ENCODE data around the gene BTNL3.
A peak's percentile ranks its signal among the peaks of the same experiment; 100 is the strongest.
"Not testable (repeated sequence)": the region's sequence is repeated elsewhere in the genome, so short reads cannot be mapped to it uniquely, and the experiment has no call there.

BTNL3 gene, protein sequence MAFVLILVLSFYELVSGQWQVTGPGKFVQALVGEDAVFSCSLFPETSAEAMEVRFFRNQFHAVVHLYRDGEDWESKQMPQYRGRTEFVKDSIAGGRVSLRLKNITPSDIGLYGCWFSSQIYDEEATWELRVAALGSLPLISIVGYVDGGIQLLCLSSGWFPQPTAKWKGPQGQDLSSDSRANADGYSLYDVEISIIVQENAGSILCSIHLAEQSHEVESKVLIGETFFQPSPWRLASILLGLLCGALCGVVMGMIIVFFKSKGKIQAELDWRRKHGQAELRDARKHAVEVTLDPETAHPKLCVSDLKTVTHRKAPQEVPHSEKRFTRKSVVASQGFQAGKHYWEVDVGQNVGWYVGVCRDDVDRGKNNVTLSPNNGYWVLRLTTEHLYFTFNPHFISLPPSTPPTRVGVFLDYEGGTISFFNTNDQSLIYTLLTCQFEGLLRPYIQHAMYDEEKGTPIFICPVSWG

DNA sequence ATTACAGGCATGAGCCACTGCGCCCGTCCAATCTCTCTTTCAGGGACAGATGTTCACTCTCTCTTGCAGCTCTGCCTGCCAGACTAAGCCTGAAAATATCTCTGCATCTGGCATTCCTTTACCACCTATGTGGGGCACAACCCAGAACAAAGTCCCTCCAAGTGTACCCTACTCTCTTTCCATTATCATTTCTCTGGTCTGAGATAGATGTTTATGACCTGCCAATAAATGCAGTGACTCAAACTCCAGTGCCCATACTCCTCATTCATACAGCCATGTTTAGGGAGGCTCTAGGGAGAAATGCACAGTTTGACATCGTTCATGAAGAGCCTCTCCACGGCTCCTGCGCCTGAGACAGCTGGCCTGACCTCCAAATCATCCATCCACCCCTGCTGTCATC is at the start of gene BTNL3:
Gene BTNL3 (plus strand): TSS at position 255 of the 400 bp plus-strand sequence. CDS start 183 bp downstream, outside the sequence.
- ATAC-seq = no peak

DNA sequence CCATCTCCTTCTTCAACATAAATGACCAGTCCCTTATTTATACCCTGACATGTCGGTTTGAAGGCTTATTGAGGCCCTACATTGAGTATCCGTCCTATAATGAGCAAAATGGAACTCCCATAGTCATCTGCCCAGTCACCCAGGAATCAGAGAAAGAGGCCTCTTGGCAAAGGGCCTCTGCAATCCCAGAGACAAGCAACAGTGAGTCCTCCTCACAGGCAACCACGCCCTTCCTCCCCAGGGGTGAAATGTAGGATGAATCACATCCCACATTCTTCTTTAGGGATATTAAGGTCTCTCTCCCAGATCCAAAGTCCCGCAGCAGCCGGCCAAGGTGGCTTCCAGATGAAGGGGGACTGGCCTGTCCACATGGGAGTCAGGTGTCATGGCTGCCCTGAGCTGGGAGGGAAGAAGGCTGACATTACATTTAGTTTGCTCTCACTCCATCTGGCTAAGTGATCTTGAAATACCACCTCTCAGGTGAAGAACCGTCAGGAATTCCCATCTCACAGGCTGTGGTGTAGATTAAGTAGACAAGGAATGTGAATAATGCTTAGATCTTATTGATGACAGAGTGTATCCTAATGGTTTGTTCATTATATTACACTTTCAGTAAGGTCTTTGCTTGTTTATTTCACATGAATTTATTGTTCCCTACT is 38.2 kb upstream of the BTNL3 start:
- no peak for ATAC-seq

DNA sequence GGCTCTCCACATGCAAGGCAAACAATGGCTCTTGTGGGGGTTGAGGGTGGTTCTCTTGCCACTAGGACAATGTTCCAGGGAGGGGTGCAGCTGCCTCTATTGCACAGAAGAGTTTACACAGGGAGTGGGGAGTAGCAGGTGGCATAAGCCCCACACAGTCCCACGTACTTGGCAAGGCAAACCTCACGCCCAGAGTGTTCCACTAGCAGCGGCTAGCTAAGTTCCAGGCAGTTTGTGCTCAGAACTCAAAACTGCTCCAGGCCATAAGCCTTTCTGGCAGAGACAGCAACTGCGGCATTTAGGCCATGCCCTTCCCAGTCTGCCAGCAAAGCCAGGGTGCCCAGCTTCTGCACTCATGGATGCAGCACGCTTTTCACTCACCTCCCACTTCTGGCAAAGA is 29.0 kb upstream of the BTNL3 start:
- no peak for ATAC-seq

DNA sequence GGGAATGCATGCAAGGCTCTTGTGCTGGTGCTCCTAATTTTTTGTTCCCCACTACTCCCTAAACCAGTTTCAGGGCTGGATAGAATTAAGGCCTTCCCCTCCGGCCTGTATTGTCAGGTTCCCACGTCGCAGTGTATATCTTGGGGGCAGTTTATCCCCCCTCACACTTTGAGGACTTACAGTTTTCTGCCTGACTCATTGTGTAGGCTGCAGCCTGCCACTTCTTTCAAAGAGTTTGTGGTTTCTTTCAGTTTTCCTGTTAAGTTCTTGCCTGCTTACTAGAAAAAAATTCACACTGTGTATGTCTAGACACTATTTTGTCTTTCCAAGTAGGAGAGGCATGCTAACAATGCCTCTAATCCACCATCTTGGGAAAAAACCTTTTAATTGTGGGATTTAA is 28.4 kb upstream of the BTNL3 start:
- no peak for ATAC-seq

DNA sequence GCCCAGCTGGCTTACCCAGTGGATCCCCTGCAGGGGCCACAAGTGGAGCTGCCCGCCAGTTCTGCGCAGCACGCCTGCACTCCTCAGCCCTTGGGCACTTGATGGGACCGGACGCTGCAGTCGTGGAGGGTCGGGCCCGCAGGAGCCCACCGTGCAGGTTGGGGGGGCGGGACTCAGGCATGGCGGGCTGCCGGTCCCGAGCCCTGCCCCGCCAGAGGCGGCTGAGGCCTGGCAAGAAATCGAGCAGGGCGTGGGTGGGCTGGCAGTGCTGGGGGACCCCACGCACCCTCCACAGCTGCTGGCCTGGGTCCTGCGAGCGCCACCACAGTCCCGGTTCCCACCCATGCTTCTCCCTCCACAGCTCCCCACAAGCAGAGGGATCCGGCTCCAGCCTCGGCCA is 19.2 kb upstream of the BTNL3 start:
- no peak for ATAC-seq

DNA sequence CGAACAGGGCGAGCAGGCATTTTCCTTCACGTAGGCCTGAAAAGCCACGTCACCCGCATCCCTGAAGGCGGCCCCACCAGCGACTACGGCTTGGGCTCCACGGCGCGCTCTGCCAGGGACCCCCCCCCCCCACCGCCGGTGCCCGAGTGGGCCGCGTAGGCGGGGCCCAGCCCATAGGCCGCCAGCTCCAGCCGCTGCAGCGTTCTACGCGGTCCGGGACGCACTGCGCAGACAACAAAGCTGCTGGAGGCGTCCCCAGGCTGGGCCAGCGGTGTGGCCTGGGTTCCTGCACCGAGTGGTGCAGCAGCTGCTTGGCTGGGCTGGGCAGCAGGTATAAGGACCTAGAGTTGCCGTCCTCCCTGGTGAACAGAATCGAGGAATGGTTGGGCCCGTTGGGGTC is 18.3 kb upstream of the BTNL3 start:
- no peak for ATAC-seq

DNA sequence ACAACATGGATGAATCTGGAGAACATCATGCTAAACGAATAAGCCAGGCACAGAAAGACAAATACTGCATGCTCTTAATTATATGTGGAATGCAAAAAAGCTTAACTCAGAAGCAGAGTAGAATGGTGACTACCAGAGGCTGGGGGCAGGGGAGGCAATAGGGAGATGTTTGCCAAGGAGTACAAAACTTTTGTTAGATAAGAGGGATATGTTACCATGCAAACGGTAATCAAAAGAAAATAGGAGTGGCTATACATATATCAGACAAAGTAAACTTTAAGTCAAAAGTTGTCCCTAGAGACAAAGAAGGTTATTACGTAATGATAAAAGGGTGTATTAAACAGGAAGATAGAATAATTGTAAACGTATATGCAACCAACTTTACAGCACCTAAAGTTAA is 17.8 kb upstream of the BTNL3 start:
- no peak for ATAC-seq

DNA sequence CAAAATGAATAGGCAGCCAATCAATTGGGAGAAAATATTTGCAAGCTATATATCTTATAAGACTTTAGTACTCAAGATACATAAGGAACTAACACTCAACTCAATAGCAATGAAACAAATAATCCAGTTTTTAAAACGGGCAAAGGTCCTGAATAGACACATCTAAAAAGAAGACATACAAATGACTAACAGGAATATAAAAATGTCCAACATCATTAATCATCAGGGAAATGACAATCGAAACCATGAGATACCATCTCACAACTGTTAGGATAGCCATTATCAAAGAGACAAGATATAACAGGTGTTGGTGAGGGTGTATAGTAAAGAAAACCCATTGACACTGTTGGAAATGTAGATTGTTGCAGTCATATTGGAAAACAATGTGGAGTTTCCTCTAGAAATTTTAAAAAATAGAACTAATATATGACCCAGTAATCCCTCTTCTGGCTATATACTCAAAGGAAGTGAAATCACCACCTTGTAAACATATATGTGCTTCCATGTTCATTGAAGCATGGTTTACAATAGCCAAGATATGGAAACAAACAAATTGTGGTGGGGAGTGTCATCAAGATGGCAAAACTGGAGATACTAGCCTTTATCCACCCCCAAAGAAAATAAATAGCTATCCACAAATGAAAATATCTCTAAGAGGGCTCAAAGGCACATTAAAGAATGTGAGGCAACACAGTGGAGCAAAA is 13.9 kb upstream of the BTNL3 start:
- ATAC-seq = no peak

DNA sequence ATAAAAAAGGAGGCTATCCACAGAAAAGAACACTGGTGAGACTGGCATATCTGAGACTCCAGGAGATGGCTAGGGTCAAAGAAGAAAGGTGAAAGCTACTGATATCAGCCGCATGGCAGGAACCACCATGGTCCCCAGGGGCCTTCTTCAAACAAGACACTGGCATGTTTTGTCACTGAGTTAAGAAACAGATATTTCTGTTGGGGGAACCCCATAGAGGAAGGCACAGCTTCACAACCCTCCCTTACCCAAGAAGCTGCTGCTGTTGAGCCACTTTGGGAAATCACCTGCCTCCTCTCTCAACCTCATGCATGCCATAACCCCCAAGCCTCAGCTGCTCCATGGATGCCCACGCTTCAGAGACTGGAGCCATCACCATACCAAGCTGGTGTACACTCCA is 13.3 kb upstream of the BTNL3 start:
- peak in 1 of 2 donors; percentile 83 for ATAC-seq

DNA sequence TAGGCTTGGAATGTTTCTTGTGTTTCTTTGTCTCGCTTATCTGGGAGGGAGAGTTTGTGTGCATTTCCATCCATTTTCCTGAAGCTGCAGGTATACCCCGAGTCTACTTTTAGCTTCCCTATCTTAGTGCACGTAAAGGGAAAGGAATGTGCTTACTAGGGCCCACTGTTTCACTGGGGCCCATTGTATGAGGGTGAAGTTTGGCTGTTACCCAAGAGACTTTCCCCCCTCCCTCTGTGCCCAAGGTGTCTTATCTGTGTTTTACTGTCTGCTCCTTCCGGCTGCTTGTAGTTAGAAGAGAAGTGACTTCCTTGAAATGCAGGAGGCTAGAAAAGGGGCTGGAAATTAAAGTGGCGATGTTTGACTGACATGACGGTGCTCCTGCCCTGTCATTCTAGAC is 12.1 kb upstream of the BTNL3 start:
- ATAC-seq = no peak

DNA sequence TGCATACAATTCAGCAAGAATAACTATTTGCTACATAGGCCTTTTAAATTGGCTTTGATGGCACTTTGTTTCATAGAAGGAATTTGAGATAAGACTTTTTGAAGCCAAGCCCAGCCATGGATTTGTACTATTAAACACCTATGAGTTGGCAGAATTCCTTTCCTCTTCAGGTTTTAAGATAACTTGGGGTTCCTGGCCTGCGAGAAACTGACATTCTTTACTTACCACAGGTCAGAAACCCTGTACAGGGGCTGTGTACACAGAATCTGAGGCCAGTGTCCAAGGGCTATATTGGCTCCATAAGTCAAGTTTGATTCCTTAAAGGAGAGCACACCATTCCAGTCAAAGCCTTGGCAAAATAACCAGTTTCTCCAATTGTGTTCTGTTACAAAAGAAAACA is 10.8 kb upstream of the BTNL3 start:
- no peak for ATAC-seq

DNA sequence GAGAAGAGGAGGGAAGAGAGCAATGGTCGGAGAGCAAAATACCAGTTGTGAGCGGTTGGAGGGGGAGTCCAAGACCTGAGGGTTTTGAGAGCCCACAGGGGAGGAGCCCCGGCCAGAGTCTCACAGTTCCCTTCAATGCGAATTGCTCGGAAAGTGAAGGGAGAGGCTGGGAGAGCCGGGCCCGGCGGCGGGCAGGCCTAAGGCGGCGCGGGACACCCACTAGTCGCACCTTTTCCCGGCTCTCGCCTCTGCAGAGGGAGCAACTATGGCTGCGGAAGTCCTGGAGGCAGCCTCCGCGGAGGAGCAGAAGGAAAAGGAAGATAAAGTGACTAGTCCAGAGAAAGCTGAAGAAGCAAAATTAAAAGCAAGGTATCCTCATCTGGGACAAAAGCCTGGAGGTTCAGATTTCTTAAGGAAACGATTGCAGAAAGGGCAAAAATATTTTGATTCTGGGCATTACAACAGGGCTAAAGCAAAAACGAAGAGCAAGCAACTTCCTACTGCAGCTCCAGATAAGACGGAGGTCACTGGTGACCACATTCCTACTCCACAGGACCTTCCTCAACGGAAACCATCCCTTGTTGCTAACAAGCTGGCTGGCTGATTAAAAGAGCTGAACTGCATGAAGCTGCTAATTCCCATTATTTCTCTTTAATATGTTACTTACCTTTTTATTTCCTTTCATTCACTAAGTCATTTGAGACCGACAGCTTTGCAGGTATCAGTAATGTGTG is 6.5 kb upstream of the BTNL3 start:
- ATAC-seq = no peak

DNA sequence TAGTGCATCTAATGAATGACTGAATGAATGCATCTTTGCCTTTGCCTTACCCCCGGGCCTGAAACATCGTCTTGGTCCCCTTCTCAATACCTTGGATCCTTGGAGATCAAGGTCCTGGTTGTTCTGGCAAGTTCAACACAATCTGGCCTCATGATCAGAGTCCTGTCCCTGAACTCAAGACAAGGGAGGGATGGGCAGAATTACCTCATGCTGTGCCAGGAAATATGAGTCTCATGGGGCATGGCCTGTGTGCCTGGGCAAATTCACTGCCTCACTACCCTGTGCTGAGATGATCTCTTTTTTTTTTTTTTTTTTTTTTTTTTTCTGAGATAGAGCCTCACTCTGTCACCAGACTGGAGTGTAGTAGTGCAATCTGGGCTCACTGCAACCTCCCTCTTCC is 630 bp upstream of the BTNL3 start:
- ATAC-seq = no peak

DNA sequence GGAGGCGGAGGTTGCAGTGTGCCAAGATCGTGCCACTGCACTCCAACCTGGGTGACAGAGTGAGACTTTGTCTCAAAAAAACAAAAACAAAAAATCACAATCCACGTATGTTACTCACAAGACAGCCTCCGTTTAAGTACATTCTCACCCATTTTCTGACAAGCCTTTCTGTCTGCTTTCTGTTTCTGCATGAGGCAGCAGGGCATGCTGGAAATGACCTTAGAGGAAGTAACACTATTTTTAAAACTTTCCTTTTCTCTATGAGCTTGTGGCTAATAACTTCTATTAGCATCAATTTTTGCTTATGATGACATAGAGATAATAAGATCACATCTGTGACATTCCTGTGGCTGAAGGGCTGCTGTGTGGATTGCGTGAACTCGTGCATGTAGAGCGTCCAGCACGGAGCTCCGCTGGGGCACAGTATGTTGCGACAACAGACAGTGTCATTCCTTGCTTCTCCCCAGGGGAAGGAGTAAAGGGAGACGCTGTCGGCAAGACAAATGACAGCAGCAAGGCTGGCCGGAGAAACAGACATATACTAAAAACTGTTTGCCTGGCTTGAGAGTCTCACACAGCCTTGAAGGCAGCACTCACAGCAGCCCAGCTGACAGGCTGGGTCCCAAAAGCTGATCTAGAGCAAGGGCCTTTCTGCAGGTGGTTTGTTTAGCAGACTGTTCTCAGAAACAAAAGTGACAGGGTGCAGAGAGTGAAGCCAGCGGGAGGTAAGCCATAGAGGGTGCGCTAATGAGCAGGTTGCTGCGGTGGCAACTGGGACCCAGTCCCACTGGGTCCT is 1.6 kb downstream of the BTNL3 start:
- no peak for ATAC-seq

DNA sequence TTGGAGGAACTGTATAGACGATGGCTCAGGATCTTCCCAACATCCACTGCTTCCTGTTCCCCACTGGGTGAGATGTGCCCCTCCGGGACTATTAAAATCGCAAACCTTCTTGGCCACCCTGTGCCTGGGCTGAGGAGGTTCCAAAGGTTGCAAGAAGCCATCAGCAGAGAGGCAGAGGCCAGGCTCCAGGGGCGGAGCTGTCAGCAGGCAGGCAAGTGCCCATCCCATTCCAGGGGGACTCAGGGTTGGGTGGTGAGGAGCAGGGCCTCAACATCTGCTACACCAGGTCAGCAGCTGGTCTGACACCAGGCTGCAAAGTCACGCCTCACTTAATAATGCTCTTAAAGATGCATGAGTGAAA is 2.2 kb downstream of the BTNL3 start:
- no peak for ATAC-seq

DNA sequence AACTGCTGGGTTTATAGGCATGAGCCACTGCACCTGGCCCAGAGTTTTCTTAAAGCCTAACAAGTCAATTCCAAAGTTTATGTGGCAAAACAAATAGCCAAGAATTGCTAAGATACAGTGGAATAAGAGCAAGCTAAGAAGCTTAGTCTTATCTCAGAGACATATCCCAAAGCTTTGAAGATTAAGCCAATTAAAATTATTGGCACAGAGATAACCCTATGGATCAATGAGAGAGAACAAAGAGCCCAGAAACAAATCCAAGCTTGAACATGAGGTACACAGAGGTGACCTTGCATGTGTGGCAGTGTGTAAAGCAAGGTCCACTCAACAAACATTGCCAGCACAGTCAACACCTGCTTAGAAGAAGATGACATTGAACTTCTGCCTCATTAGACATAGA is 13.3 kb downstream of the BTNL3 start:
- no peak for ATAC-seq

DNA sequence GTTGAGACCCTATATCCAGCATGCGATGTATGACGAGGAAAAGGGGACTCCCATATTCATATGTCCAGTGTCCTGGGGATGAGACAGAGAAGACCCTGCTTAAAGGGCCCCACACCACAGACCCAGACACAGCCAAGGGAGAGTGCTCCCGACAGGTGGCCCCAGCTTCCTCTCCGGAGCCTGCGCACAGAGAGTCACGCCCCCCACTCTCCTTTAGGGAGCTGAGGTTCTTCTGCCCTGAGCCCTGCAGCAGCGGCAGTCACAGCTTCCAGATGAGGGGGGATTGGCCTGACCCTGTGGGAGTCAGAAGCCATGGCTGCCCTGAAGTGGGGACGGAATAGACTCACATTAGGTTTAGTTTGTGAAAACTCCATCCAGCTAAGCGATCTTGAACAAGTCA is 17.1 kb downstream of the BTNL3 start:
- no peak for ATAC-seq

DNA sequence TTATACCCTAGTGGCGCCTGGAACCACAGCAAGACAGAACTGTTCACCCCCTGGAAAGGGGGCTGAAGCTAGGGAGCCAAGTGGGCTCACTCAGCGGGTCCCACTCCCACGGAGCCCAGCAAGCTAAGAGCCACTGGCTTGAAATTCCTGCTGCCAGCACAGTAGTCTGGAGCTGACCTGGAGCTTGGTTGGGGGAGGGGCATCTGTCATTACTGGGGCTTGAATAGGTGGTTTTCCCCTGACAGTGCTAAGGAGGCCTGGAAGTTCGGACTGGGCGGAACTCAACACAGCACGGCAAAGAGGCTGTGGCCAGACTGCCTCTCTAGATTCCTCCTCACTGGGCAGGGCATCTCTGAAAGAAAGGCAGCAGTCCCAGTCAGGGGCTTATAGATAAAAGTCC is 19.5 kb downstream of the BTNL3 start:
- ATAC-seq = no peak

DNA sequence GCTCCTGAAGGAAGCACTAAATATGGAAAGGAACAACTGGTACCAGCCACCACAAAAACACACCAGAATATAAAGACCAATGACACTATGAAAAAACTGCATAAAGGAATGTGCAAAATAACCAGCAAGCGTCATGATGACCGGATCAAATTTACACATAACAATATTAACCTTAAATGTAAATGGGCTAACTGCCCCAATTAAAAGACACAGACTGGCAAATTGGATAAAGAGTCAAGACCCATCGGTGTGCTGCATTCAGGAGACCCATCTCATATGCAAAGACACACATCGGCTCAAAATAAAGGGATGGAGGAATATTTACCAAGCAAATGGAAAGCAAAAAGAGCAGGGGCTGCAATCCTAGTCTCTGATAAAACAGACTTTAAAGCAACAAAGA is 21.4 kb downstream of the BTNL3 start:
- not testable (repeated sequence) for ATAC-seq

DNA sequence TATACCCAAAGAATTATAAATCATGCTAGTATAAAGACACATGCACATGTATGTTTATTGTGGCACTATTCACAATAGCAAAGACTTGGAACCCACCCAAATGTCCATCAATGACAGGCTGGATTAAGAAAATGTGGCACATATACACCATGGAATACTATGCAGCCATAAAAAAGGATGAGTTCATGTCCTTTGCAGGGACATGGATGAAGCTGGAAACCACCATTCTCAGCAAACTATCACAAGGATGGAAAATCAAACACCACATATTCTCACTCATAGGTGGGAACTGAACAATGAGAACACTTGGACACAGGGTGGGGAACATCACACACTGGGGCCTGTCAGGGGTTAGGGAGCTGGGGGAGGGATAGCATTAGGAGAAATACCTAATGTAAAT is 26.0 kb downstream of the BTNL3 start:
- not testable (repeated sequence) for ATAC-seq

DNA sequence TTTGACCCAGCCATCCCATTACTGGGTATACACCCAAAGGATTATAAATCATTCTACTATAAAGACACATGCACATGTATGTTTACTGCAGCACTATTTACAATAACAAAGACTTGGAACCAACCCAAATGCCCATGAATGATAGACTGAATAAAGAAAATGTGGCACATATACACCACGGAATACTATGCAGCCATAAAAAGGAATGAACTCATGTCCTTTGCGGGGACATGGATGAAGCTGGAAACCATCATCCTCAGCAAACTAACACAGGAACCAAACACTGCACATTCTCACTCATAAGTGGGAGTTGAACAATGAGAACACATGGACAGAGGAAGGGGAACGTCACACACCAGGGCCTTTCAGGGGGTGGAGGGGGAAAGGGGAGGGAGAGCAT is 28.8 kb downstream of the BTNL3 start:
- ATAC-seq = not testable (repeated sequence)

DNA sequence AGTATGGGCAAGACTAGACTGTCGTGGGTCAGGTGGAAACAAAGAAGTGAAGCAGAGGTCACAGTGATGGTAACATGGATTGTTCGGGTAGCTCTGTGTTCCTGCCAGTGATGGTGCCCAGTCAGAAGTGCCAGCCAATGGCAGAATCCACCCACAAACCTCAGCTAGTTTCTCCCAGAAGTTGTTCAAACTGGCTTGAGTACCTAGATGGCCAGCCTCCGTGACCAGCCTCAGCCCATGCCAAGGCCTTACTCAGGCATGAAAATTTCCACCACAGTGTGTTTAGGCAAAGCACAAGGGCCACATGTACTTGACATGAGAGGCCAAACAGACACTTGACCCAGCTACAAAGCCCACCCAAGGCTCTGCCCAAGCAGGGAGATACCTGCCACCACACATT is 32.0 kb downstream of the BTNL3 start:
- no peak for ATAC-seq
